ENCODE data around the gene SCAMP1. TPM values are rescaled to one million over a fixed set of nuclear protein-coding genes. Genes with fewer than 3 reads are reported as not detected.

SCAMP1 gene
- total and polyA plus RNA-seq, 5 donors from 2014 or later = 22.1 to 44.8 (median 41.2) TPM

GRCh38 chr5:78411586-78411985 is 51.2 kb downstream of the SCAMP1 start:
- ATAC-seq (ENCODE audit: low read depth in 2 of 2) (no peak), DNase-seq (no peak)
- Mint-ChIP-seq H3K4me1 (peaks cover 28 to 41% (median 33%) of the 10 kb centered on the region in 4 donors), H3K27ac (no peak overlapping the region), H3K27me3 (no peaks in the 10 kb centered on the region), H3K36me3 (peaks cover 43% of the 10 kb centered on the region), H3K4me3 (no peak overlapping the region), H3K9me3 (peaks cover 0 to 2% (median 0%) of the 10 kb centered on the region in 7 donors)
- Histone ChIP-seq H3K4me1 (ENCODE audit: control insufficient read depth, insufficient read depth, low read length, poor library complexity, severe bottlenecking) (no peaks in the 10 kb centered on the region), H3K36me3 (ENCODE audit: control insufficient read depth, insufficient read depth, low read length) (peaks cover 4% of the 10 kb centered on the region), H3K9me3 (ENCODE audit: control insufficient read depth in 2 of 2, low read length in 2 of 2) (no peaks in the 10 kb centered on the region), H3K27ac (ENCODE audit: insufficient read depth, low read length, poor library complexity, severe bottlenecking) (no peak overlapping the region), H3K27me3 (ENCODE audit: control insufficient read depth, insufficient read depth, low read length) (no peaks in the 10 kb centered on the region), H3K4me3 (ENCODE audit: low read depth, low read length) (no peak overlapping the region)

DNA sequence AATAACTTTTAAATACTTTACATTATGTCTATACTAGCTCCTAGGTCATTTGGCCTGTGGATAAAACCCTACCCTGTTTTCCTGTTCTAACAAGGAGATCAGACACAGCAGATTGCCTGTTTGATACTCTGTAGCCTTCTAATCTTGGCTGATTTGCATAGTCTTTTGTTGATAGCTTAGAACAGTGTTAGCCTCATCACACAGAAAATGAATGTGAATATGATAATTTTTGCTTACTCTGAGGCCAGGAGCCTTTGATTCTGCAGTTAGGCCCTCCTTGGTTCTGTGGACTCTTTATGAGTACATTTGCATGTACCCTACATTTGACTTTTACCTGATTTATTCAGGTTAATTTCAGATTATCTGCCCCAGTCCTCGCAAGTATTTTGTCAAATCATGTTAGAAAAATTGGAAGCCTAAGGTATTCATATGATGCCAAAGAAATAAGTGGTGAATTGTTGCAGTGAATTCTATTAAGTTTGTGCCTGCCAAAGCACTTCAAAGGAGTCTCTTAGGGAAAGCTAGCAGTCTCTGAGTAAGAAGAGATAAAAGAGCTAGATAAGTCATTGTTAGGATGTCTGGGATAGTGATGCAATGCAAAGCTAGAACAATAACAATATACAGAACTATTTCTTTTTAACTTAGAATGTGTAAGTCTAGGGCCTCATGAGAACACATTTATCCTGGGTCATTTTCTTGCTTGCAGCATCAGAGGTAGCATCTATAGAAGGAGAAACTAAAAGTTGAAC is 56.4 kb downstream of the SCAMP1 start:
- peaks cover 50% of the 10 kb centered on the region for H3K36me3 Mint-ChIP-seq
- no peak overlapping the region for H3K27ac ChIP-seq (ENCODE audit: insufficient read depth, low read length, poor library complexity, severe bottlenecking)

DNA sequence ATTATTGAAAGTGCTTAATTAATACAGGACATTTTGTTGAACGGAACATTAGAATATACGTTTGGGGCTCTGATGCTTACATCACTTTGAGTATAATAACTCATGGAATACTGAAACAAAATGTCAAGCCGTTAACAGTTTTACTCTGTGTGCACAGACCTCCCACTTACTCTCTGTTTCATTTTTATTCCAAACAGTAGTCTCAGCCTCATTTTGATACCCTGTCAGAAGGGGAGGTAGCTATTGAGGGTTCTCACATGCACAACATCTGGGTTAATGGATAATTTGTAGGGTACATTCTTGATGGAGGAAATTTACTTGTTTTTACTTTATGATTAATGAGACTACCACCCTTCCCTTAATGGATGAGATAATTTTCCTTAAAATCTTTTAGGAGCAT is 59.0 kb downstream of the SCAMP1 start:
- Mint-ChIP-seq H3K27ac (no peak overlapping the region), H3K36me3 (peaks cover 59% of the 10 kb centered on the region), H3K9me3 (peaks cover 0 to 1% (median 0%) of the 10 kb centered on the region in 7 donors), H3K4me3 (no peak overlapping the region), H3K4me1 (peaks cover 0 to 5% (median 0%) of the 10 kb centered on the region in 4 donors), H3K27me3 (no peaks in the 10 kb centered on the region)
- Histone ChIP-seq H3K4me3 (ENCODE audit: low read depth, low read length) (no peak overlapping the region), H3K27me3 (ENCODE audit: control insufficient read depth, insufficient read depth, low read length) (no peaks in the 10 kb centered on the region), H3K27ac (ENCODE audit: insufficient read depth, low read length, poor library complexity, severe bottlenecking) (no peak overlapping the region), H3K4me1 (ENCODE audit: control insufficient read depth, insufficient read depth, low read length, poor library complexity, severe bottlenecking) (no peaks in the 10 kb centered on the region), H3K9me3 (ENCODE audit: control insufficient read depth in 2 of 2, low read length in 2 of 2) (no peaks in the 10 kb centered on the region), H3K36me3 (ENCODE audit: control insufficient read depth, insufficient read depth, low read length) (peaks cover 28% of the 10 kb centered on the region)
- ATAC-seq (ENCODE audit: low read depth in 2 of 2) (no peak), DNase-seq (no peak)

More for the DNA sequence above, 56.4 kb downstream of the SCAMP1 start:
- peaks cover 0 to 1% (median 0%) of the 10 kb centered on the region in 7 donors for H3K9me3 Mint-ChIP-seq
- Histone ChIP-seq H3K4me1 (ENCODE audit: control insufficient read depth, insufficient read depth, low read length, poor library complexity, severe bottlenecking) (no peaks in the 10 kb centered on the region), H3K36me3 (ENCODE audit: control insufficient read depth, insufficient read depth, low read length) (peaks cover 22% of the 10 kb centered on the region), H3K9me3 (ENCODE audit: control insufficient read depth in 2 of 2, low read length in 2 of 2) (no peaks in the 10 kb centered on the region), H3K4me3 (ENCODE audit: low read depth, low read length) (no peak overlapping the region), H3K27me3 (ENCODE audit: control insufficient read depth, insufficient read depth, low read length) (no peaks in the 10 kb centered on the region)
- H3K4me1 Mint-ChIP-seq = peaks cover 8 to 15% (median 15%) of the 10 kb centered on the region in 4 donors
- no peaks in the 10 kb centered on the region for H3K27me3 Mint-ChIP-seq
- DNase-seq (no peak), ATAC-seq (ENCODE audit: low read depth in 2 of 2) (no peak)
- H3K27ac Mint-ChIP-seq = no peak overlapping the region
- no peak overlapping the region for H3K4me3 Mint-ChIP-seq

DNA sequence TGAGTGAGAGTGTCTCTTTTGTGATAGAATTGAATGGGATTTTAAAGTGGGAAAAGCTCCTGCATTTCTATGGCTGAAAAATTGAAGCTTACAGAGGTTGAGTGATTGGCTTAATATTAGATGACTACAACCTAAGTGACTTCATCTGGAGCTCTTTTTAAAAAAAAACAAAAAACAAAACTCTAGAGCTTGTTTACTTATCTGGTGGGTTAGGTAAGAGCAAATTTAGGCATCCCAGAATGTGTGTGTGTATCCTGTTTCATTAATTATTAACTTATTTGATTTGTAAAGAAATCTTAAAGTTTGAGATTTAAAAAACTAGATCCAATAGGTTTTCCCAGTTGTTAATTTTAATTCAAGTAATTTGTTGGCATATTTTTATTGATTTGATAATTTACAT is 60.1 kb downstream of the SCAMP1 start:
- Histone ChIP-seq H3K9me3 (ENCODE audit: control insufficient read depth in 2 of 2, low read length in 2 of 2) (no peaks in the 10 kb centered on the region), H3K36me3 (ENCODE audit: control insufficient read depth, insufficient read depth, low read length) (peaks cover 28% of the 10 kb centered on the region), H3K4me3 (ENCODE audit: low read depth, low read length) (no peak overlapping the region), H3K4me1 (ENCODE audit: control insufficient read depth, insufficient read depth, low read length, poor library complexity, severe bottlenecking) (no peaks in the 10 kb centered on the region), H3K27ac (ENCODE audit: insufficient read depth, low read length, poor library complexity, severe bottlenecking) (no peak overlapping the region), H3K27me3 (ENCODE audit: control insufficient read depth, insufficient read depth, low read length) (no peaks in the 10 kb centered on the region)
- DNase-seq = no peak
- H3K9me3 Mint-ChIP-seq = no peaks in the 10 kb centered on the region
- ATAC-seq (ENCODE audit: low read depth in 2 of 2) = no peak
- H3K27ac Mint-ChIP-seq = no peak overlapping the region
- H3K36me3 Mint-ChIP-seq = peaks cover 61% of the 10 kb centered on the region
- no peaks in the 10 kb centered on the region for H3K4me1 Mint-ChIP-seq
- no peaks in the 10 kb centered on the region for H3K27me3 Mint-ChIP-seq
- no peak overlapping the region for H3K4me3 Mint-ChIP-seq

GRCh38 chr5:78424665-78425064 is 64.2 kb downstream of the SCAMP1 start:
- Histone ChIP-seq H3K9me3 (ENCODE audit: control insufficient read depth in 2 of 2, low read length in 2 of 2) (no peaks in the 10 kb centered on the region), H3K36me3 (ENCODE audit: control insufficient read depth, insufficient read depth, low read length) (peaks cover 20% of the 10 kb centered on the region), H3K4me1 (ENCODE audit: control insufficient read depth, insufficient read depth, low read length, poor library complexity, severe bottlenecking) (no peaks in the 10 kb centered on the region), H3K4me3 (ENCODE audit: low read depth, low read length) (no peak overlapping the region), H3K27me3 (ENCODE audit: control insufficient read depth, insufficient read depth, low read length) (no peaks in the 10 kb centered on the region), H3K27ac (ENCODE audit: insufficient read depth, low read length, poor library complexity, severe bottlenecking) (no peak overlapping the region)
- Mint-ChIP-seq H3K27me3 (no peaks in the 10 kb centered on the region), H3K36me3 (peaks cover 56% of the 10 kb centered on the region), H3K4me1 (peaks cover 0 to 11% (median 1%) of the 10 kb centered on the region in 4 donors), H3K9me3 (peaks cover 0 to 3% (median 0%) of the 10 kb centered on the region in 7 donors), H3K27ac (no peak overlapping the region), H3K4me3 (no peak overlapping the region)
- ATAC-seq (ENCODE audit: low read depth in 2 of 2) (no peak), DNase-seq (no peak)

DNA sequence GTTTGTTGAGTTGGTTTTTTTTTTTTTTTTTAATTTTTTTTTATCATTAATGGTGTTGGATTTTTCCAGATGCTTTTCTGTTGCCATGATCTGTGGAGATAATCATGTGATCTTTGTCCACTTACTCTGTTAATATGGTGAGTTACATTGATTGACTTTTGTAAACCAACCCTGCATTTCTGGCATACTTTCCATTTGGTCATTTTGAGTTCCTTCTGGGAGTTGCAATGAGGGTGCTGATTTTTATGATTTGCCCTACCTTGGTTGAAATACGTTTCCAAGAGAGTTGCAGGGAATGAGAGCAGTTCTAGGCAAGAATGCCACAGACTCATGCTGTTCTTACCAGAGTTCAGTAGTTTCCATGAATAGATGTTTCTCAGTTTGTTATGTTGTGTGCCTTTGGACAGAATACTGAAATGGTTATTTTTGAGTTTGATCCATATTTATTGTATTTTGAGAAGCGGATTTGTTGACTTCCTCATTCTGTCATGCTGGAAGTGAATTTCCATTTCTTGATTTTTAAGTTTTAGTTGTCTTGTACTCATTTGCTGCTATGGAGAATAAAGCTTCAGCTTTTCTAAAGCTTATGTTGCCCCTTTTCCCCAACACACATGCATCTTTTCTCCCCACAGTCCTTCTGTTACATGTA is 69.0 kb downstream of the SCAMP1 start:
- Histone ChIP-seq H3K9me3 (ENCODE audit: control insufficient read depth in 2 of 2, low read length in 2 of 2) (no peaks in the 10 kb centered on the region), H3K27me3 (ENCODE audit: control insufficient read depth, insufficient read depth, low read length) (no peaks in the 10 kb centered on the region), H3K27ac (ENCODE audit: insufficient read depth, low read length, poor library complexity, severe bottlenecking) (no peak overlapping the region), H3K36me3 (ENCODE audit: control insufficient read depth, insufficient read depth, low read length) (peaks cover 16% of the 10 kb centered on the region), H3K4me1 (ENCODE audit: control insufficient read depth, insufficient read depth, low read length, poor library complexity, severe bottlenecking) (no peaks in the 10 kb centered on the region), H3K4me3 (ENCODE audit: low read depth, low read length) (no peak overlapping the region)
- DNase-seq (no peak), ATAC-seq (ENCODE audit: low read depth in 2 of 2) (no peak)
- peaks cover 0 to 7% (median 5%) of the 10 kb centered on the region in 7 donors for H3K9me3 Mint-ChIP-seq
- H3K27me3 Mint-ChIP-seq = no peaks in the 10 kb centered on the region
- H3K36me3 Mint-ChIP-seq = peaks cover 68% of the 10 kb centered on the region
- peaks cover 4 to 21% (median 6%) of the 10 kb centered on the region in 4 donors for H3K4me1 Mint-ChIP-seq
- H3K4me3 Mint-ChIP-seq = no peak overlapping the region
- no peak overlapping the region for H3K27ac Mint-ChIP-seq

GRCh38 chr5:78430866-78431265 is 70.4 kb downstream of the SCAMP1 start:
- ATAC-seq (ENCODE audit: low read depth in 2 of 2) = no peak

More at GRCh38 chr5:78430866-78431265, 70.4 kb downstream of the SCAMP1 start:
- Mint-ChIP-seq H3K4me1 (peaks cover 4 to 21% (median 7%) of the 10 kb centered on the region in 4 donors), H3K36me3 (peaks cover 67% of the 10 kb centered on the region), H3K27ac (no peak overlapping the region), H3K9me3 (peaks cover 1 to 9% (median 5%) of the 10 kb centered on the region in 7 donors), H3K4me3 (no peak overlapping the region), H3K27me3 (no peaks in the 10 kb centered on the region)
- Histone ChIP-seq H3K27ac (ENCODE audit: insufficient read depth, low read length, poor library complexity, severe bottlenecking) (no peak overlapping the region), H3K36me3 (ENCODE audit: control insufficient read depth, insufficient read depth, low read length) (peaks cover 16% of the 10 kb centered on the region), H3K27me3 (ENCODE audit: control insufficient read depth, insufficient read depth, low read length) (no peaks in the 10 kb centered on the region), H3K4me3 (ENCODE audit: low read depth, low read length) (no peak overlapping the region), H3K9me3 (ENCODE audit: control insufficient read depth in 2 of 2, low read length in 2 of 2) (no peaks in the 10 kb centered on the region), H3K4me1 (ENCODE audit: control insufficient read depth, insufficient read depth, low read length, poor library complexity, severe bottlenecking) (no peaks in the 10 kb centered on the region)
- no peak for DNase-seq

Data from CD4-positive, CD25-positive, alpha-beta regulatory T cell (primary cell).